Naive thymus-derived CD4-positive, alpha-beta T cell (primary cell): ENCODE measurements around the gene PHF23. TPM values are rescaled to one million over a fixed set of nuclear protein-coding genes. Genes with fewer than 3 reads are reported as not detected.
"Not testable (repeated sequence)": the region's sequence is repeated elsewhere in the genome, so short reads cannot be mapped to it uniquely, and the experiment has no call there.

Experiments
- ATAC-seq: fragments of 150-1000 bp; cut with Tn5 transposase; 2 replicates; pipeline ENCODE4 v1.10.0; 2021; ENCODE audit warnings: mild to moderate bottlenecking, moderate library complexity
- CTCF ChIA-PET: fragments of 350-600 bp; sonication (Branson Sonifier 250); formaldehyde crosslinking; loops from one replicate; lab custom pipeline; 2021; ENCODE audit warnings: antibody characterized with exemption; lab: Charles Lee
- POLR2A ChIA-PET: fragments of 350-600 bp; sonication (Branson Sonifier 250); formaldehyde crosslinking; loops from one replicate; lab custom pipeline; 2021; ENCODE audit warnings: antibody characterized with exemption, inconsistent platforms; lab: Charles Lee
- DNase-seq, 9 donors: peaks; one replicate each; pipeline versions ENCODE4 v3.0.0 to v3.0.0-alpha.2; 2020 to 2022; ENCODE audit warnings: mixed read lengths in 1 of 9
- H3K27ac ChIP-seq: one replicate; pipeline ENCODE4 v1.7.0; 2013; ENCODE audit warnings: mild to moderate bottlenecking, low read depth, low read length, moderate library complexity
- H3K27me3 ChIP-seq, 2 donors: one replicate each; pipeline ENCODE4 v1.7.0; 2013; ENCODE audit warnings: low read length in 2 of 2, mild to moderate bottlenecking in 2 of 2, moderate library complexity in 2 of 2; ENCODE audit not compliant: control insufficient read depth in 2 of 2, insufficient read depth in 2 of 2
- H3K36me3 ChIP-seq, 3 experiments: 1 replicate in 2 of 3; 2 replicates in 1 of 3; pipeline ENCODE4 v1.7.0; 2013; ENCODE audit warnings: low read length in 3 of 3, mild to moderate bottlenecking in 3 of 3, moderate library complexity in 1 of 3; ENCODE audit not compliant: insufficient read depth in 3 of 3, control insufficient read depth in 2 of 3
- H3K4me1 ChIP-seq, 2 donors: one replicate each; pipeline ENCODE4 v1.7.0; 2013; ENCODE audit warnings: low read length in 2 of 2, mild to moderate bottlenecking in 2 of 2, moderate library complexity in 1 of 2; ENCODE audit not compliant: control insufficient read depth in 2 of 2, insufficient read depth in 2 of 2
- H3K4me3 ChIP-seq: 2 replicates; pipeline ENCODE4 v1.7.0; 2013; ENCODE audit warnings: mild to moderate bottlenecking, low read length
- H3K9me3 ChIP-seq, 3 experiments: 1 replicate in 2 of 3; 2 replicates in 1 of 3; pipeline ENCODE4 v1.7.0; 2013; ENCODE audit warnings: low read length in 3 of 3; ENCODE audit not compliant: control insufficient read depth in 2 of 3
- H3K27ac Mint-ChIP-seq, 9 donors: one replicate each; pipeline ENCODE4 v1.8.0; 2020 to 2022; ENCODE audit warnings: mixed read lengths in 9 of 9, mild to moderate bottlenecking in 8 of 9, moderate library complexity in 5 of 9, inconsistent platforms in 2 of 9
- H3K27me3 Mint-ChIP-seq, 5 donors: one replicate each; pipeline ENCODE4 v1.8.0; 2021 to 2022; ENCODE audit warnings: mixed read lengths in 5 of 5, mild to moderate bottlenecking in 1 of 5
- H3K36me3 Mint-ChIP-seq, 5 donors: one replicate each; pipeline ENCODE4 v1.8.0; 2020 to 2022; ENCODE audit warnings: mixed read lengths in 5 of 5, mild to moderate bottlenecking in 3 of 5, inconsistent platforms in 1 of 5
- H3K4me1 Mint-ChIP-seq, 7 donors: one replicate each; pipeline ENCODE4 v1.8.0; 2020 to 2022; ENCODE audit warnings: mixed read lengths in 7 of 7, mild to moderate bottlenecking in 3 of 7, inconsistent platforms in 1 of 7
- H3K4me3 Mint-ChIP-seq, 10 donors: one replicate each; pipeline ENCODE4 v1.8.0; 2020 to 2022; ENCODE audit warnings: mild to moderate bottlenecking in 10 of 10, mixed read lengths in 10 of 10, moderate library complexity in 6 of 10, inconsistent platforms in 2 of 10
- H3K9me3 Mint-ChIP-seq, 11 donors: one replicate each; pipeline ENCODE4 v1.8.0; 2020 to 2022; ENCODE audit warnings: mixed read lengths in 11 of 11, mild to moderate bottlenecking in 4 of 11, inconsistent platforms in 1 of 11, moderate library complexity in 1 of 11
- intact Hi-C, 2 donors: fragments of 100-400 bp; cut with micrococcal nuclease; formaldehyde crosslinking; loops; one replicate each; pipeline ENCODE4 v1.15.1; 2023
- polyA plus RNA-seq, 2 donors: library from polyadenylated mRNA; unstranded; fragments of 300-500 nt; fragmentation: Illumina TruSeq; gene quantifications; one replicate each; pipeline ENCODE4 v1.2.3, GENCODE V29; 2021
- total RNA-seq, 6 experiments: library from RNA in 5 of 6; stranded (reverse) in 5 of 6; gene quantifications; 1 replicate in 5 of 6; 2 replicates in 1 of 6; pipeline ENCODE4 v1.2.3 and lab custom pipeline; 2021 to 2026

PHF23 gene
- total and polyA plus RNA-seq, 7 experiments from 2014 or later = 12.3 to 58.7 (median 41.3) TPM

- ChIA-PET POLR2A (interaction anchor here (1.0 to 3.8 kb wide), 3 partner anchors 8 to 236 kb away, joined by 3 to 78 read pairs (median 7); partner anchors contain the start of genes DVL2, GABARAP and PHF23), CTCF (interaction anchor here (0.6 to 1.0 kb wide), 2 partner anchors 30 to 203 kb away, joined by 3 to 4 read pairs; no protein-coding TSS in a partner anchor)
- peak in 1 of 9 donors; percentile 5 for DNase-seq
- H3K9me3 ChIP-seq = no peaks in the 10 kb centered on the region
- peaks cover 0 to 4% (median 0%) of the 10 kb centered on the region in 5 donors for H3K27me3 Mint-ChIP-seq
- peak overlapping the region; percentile 94 for H3K27ac ChIP-seq
- peaks cover 28 to 54% (median 42%) of the 10 kb centered on the region in 7 donors for H3K4me1 Mint-ChIP-seq
- H3K36me3 Mint-ChIP-seq = peaks cover 5 to 18% (median 10%) of the 10 kb centered on the region in 5 donors
- no peak for ATAC-seq
- intact Hi-C loops = no loop called here
- no peak overlapping the region for H3K4me3 ChIP-seq
- peaks cover 22 to 32% of the 10 kb centered on the region in 2 donors for H3K4me1 ChIP-seq
- peaks cover 8 to 33% (median 14%) of the 10 kb centered on the region in 3 experiments for H3K36me3 ChIP-seq
- H3K9me3 Mint-ChIP-seq = no peaks in the 10 kb centered on the region
- H3K4me3 Mint-ChIP-seq = peak overlapping the region; percentile 39 to 97 (median 88)
- H3K27ac Mint-ChIP-seq = peak overlapping the region in 7 of 9 donors; percentile 1 to 95 (median 77)
- H3K27me3 ChIP-seq = no peaks in the 10 kb centered on the region
Measured at GRCh38 chr17:7249214-7249613, 10.0 kb upstream of the PHF23 start.

- Histone ChIP-seq H3K4me3 (no peak overlapping the region), H3K27me3 (no peaks in the 10 kb centered on the region), H3K36me3 (peaks cover 8 to 33% (median 14%) of the 10 kb centered on the region in 3 experiments), H3K4me1 (peaks cover 22 to 32% of the 10 kb centered on the region in 2 donors), H3K27ac (peak overlapping the region; percentile 94), H3K9me3 (no peaks in the 10 kb centered on the region)
- peaks cover 5 to 18% (median 10%) of the 10 kb centered on the region in 5 donors for H3K36me3 Mint-ChIP-seq
- intact Hi-C loops = no loop called here
- peak overlapping the region in 7 of 10 donors; percentile 39 to 97 (median 89) for H3K4me3 Mint-ChIP-seq
- H3K27me3 Mint-ChIP-seq = peaks cover 0 to 4% (median 0%) of the 10 kb centered on the region in 5 donors
- ChIA-PET CTCF (interaction anchor here (1.0 kb wide), 1 partner anchor 203 kb away, joined by 3 read pairs; no protein-coding TSS in a partner anchor), POLR2A (interaction anchor here (1.0 to 3.8 kb wide), 3 partner anchors 8 to 237 kb away, joined by 3 to 78 read pairs (median 7); partner anchors contain the start of genes DVL2, GABARAP and PHF23)
- H3K27ac Mint-ChIP-seq = peak overlapping the region in 6 of 9 donors; percentile 1 to 95 (median 66)
- peaks cover 28 to 50% (median 38%) of the 10 kb centered on the region in 7 donors for H3K4me1 Mint-ChIP-seq
- no peaks in the 10 kb centered on the region for H3K9me3 Mint-ChIP-seq
- peak in 1 of 9 donors; percentile 3 for DNase-seq
- ATAC-seq = no peak
Measured at GRCh38 chr17:7248796-7249195, 9.5 kb upstream of the PHF23 start.

DNA sequence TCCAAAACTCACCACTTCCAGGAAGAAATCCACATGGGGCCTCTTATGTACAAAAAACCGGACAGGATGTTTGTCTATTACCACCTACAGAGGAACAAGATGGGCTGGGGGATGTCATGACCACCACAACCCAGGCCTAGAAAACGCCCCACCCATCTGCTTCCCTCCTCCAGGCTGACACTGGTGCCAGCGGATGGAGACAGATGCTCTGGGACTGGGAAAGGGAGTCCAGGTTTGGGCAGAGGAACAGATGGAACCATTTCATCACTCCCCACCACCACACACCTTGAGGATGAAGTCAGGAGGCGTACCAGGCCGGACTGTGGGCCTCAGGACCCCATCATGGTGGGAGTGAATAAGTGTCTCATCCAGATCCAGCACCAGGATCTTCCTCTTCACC lies 7.5 kb upstream of the PHF23 start:
- peak in 1 of 9 donors; percentile 3 for DNase-seq
- H3K27me3 ChIP-seq = no peaks in the 10 kb centered on the region
- H3K4me1 ChIP-seq = peaks cover 15 to 28% of the 10 kb centered on the region in 2 donors
- peaks cover 5 to 21% (median 10%) of the 10 kb centered on the region in 5 donors for H3K36me3 Mint-ChIP-seq
- H3K27ac ChIP-seq = peak overlapping the region; percentile 20
- H3K4me3 ChIP-seq = no peak overlapping the region
- peaks cover 8 to 35% (median 14%) of the 10 kb centered on the region in 3 experiments for H3K36me3 ChIP-seq
- intact Hi-C loops = no loop called here
- peaks cover 22 to 51% (median 38%) of the 10 kb centered on the region in 7 donors for H3K4me1 Mint-ChIP-seq
- ATAC-seq = no peak
- H3K4me3 Mint-ChIP-seq = no peak overlapping the region
- H3K9me3 ChIP-seq = no peaks in the 10 kb centered on the region
- H3K27ac Mint-ChIP-seq = peak overlapping the region in 5 of 9 donors; percentile 0 to 71 (median 20)
- H3K9me3 Mint-ChIP-seq = peaks cover 0 to 6% (median 0%) of the 10 kb centered on the region in 11 donors
- ChIA-PET CTCF (interaction anchor here (2.2 kb wide), 1 partner anchor 23 kb away, joined by 6 read pairs; no protein-coding TSS in a partner anchor), POLR2A (interaction anchor here (0.6 to 2.5 kb wide), 3 partner anchors 13 to 32 kb away, joined by 3 to 6 read pairs (median 6); partner anchors contain the start of gene DVL2)
- H3K27me3 Mint-ChIP-seq = peaks cover 0 to 6% (median 0%) of the 10 kb centered on the region in 5 donors

- H3K9me3 ChIP-seq, H3K4me3 ChIP-seq, CTCF ChIA-PET, H3K27me3 Mint-ChIP-seq, H3K9me3 Mint-ChIP-seq, DNase-seq, H3K27me3 ChIP-seq, ATAC-seq: not testable (repeated sequence)
- Histone ChIP-seq H3K36me3 (peaks cover 13 to 42% (median 21%) of the 10 kb centered on the region in 3 experiments), H3K4me1 (peaks cover 22 to 31% of the 10 kb centered on the region in 2 donors), H3K27ac (peak overlapping the region; percentile 7)
- Mint-ChIP-seq H3K36me3 (peaks cover 5 to 31% (median 19%) of the 10 kb centered on the region in 5 donors), H3K27ac (peak overlapping the region in 8 of 9 donors; percentile 31 to 100 (median 96)), H3K4me3 (peak overlapping the region in 5 of 10 donors; percentile 47 to 95 (median 91)), H3K4me1 (peaks cover 24 to 52% (median 41%) of the 10 kb centered on the region in 7 donors)
- POLR2A ChIA-PET = interaction anchor here (1.8 to 6.3 kb wide), 2 partner anchors 6 to 208 kb away, joined by 5 to 78 read pairs; partner anchors contain the start of genes CTDNEP1, ELP5 and SLC16A13
- intact Hi-C loops = loop anchor here (2.0 to 5.0 kb wide), 3 partner anchors 209 to 592 kb away; partner anchors contain the start of genes C17orf100 (in 1 of the 2) and MED31 (in 1 of the 2)
Measured at GRCh38 chr17:7243838-7244237, 4.6 kb upstream of the PHF23 start.

DNA sequence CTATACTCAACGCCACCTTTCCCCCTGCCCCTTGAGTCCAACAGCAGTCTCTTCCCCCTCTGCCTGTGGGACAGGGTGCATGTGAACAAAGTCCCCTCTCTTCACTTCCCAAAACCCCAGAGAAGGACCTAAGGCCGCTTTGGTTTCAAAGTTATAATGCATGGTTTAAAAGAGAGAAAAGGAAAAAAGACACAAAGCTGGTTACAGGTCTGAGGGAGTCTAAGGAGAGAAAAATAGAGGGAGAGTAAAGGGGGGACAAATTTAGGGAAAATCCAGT lies 4.1 kb upstream of the PHF23 start:
- peaks cover 22 to 28% of the 10 kb centered on the region in 2 donors for H3K4me1 ChIP-seq
- peaks cover 0 to 5% (median 0%) of the 10 kb centered on the region in 5 donors for H3K27me3 Mint-ChIP-seq
- H3K4me3 ChIP-seq = peak overlapping the region; percentile 100
- DNase-seq = no peak
- peak overlapping the region; percentile 80 to 97 (median 92) for H3K4me3 Mint-ChIP-seq
- H3K9me3 ChIP-seq = no peaks in the 10 kb centered on the region
- H3K4me1 Mint-ChIP-seq = peaks cover 23 to 47% (median 37%) of the 10 kb centered on the region in 7 donors
- peak overlapping the region; percentile 92 for H3K27ac ChIP-seq
- H3K27me3 ChIP-seq = no peaks in the 10 kb centered on the region
- H3K36me3 ChIP-seq = peaks cover 13 to 45% (median 21%) of the 10 kb centered on the region in 3 experiments
- no peak for ATAC-seq
- ChIA-PET CTCF (no interaction called here), POLR2A (interaction anchor here (1.0 to 14.4 kb wide), 8 partner anchors 7 to 208 kb away, joined by 3 to 265 read pairs (median 6); partner anchors contain the start of genes ACADVL, ACAP1, CTDNEP1 and DLG4)
- H3K27ac Mint-ChIP-seq = peak overlapping the region; percentile 71 to 100 (median 96)
- peaks cover 0 to 9% (median 0%) of the 10 kb centered on the region in 11 donors for H3K9me3 Mint-ChIP-seq
- H3K36me3 Mint-ChIP-seq = peaks cover 5 to 31% (median 19%) of the 10 kb centered on the region in 5 donors
- intact Hi-C loops = loop anchor here (2.0 to 5.0 kb wide), 3 partner anchors 209 to 591 kb away; partner anchors contain the start of genes C17orf100 (in 1 of the 2) and MED31 (in 1 of the 2)
